IPS-11a (cell line): Measurements from ENCODE around the gene ART1.

Experiments used
- H3K4me3 ChIP-seq: one replicate; pipeline ENCODE4 v1.5.1; 2013; ENCODE audit warnings: low read depth, low read length, control low read depth

Gene ART1

GRCh38 chr11:3710485-3711259 is 65.7 kb downstream of the ART1 start:
- no peak overlapping the region for H3K4me3 ChIP-seq

- no peak overlapping the region for H3K4me3 ChIP-seq
Observed at GRCh38 chr11:3712274-3712673, 67.3 kb downstream of the ART1 start.
